DLD1 (cell line): ENCODE data around the gene COLEC12.

Source experiments
- in situ Hi-C: cut with HindIII; loops from 2 replicates; pipeline ENCODE4 v1.10.0; 2017; ENCODE audit warnings: low sequenced_read_pairs

Gene COLEC12

DNA sequence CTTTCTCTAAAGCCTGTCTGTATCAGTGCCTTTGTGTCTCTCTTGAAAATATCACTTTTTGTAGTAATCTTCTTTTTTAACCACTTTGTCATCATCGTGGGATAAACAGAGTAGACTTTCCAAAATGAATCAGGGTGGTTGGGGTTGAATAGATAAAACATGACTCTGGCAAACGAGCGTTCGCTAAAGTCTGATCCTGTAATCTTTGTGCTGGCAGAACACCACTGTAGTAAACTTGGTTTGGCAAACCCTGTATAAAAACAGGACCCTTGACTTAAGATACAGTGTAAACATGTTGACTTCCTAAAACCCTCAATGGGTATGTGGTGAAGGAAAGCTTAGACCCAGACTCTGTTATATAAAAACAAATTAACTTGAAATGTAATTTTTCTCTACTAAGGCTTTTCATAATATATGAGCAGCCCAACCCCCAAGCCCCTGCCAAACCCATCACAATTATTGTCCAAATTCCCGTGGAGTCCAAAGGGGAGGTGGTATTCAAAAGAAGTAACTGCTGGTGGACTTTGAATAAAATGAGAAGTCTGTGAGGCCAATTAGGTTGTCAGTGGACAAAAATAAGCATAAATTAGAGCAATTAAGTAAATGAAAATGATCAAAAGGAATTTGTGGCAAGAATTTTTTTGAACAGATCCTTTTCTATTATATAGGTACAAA lies 52.2 kb downstream of the COLEC12 start:
- in situ Hi-C loops = no loop called here

DNA sequence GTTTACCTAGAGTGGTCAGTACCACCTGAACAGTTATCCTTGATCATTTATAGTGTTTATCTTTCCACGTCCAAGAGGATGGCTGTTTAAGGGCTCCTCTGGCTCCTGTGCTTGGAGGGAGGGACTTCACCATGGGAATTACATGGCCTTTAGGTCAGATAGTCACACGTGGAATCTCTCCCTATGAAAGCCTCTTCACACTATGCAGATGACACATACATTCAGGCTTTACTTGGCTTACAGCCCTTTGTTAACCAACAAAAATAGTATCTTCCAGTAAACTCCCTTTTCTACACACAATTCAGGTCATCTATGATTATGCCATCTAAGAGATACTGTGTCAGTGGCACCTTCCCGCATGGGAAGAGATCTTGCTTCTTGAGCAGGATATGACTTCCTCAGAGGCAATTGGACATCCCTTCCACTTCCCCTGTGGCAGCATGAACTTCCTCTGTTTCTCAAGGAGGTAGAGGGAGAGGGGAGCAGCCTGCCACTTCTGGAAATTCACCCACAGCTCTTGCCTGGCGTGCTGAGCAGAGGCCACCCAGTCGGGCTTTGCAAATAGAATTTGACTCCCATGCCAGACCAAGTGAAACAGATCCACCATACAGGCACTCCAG lies 53.5 kb downstream of the COLEC12 start:
- in situ Hi-C loops = no loop called here

DNA sequence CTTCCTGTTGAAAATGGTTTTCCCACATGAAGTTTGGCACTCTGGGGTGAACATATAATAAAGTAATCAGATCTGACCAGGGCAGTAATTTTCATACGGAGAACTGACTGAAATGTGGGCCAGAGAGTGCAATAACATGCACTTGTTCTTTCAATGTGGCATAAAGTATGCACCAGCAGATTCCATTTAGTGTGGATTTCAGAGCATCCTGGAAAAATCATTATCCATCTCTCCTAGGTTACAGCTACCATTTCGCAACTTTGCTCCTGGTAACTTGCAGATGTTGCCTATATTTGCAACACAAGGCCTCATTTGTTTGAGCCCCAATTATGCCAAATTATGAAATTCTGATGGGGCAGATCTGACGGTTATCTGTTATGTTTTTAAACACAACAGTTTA lies 55.4 kb downstream of the COLEC12 start:
- in situ Hi-C loops = no loop called here

DNA sequence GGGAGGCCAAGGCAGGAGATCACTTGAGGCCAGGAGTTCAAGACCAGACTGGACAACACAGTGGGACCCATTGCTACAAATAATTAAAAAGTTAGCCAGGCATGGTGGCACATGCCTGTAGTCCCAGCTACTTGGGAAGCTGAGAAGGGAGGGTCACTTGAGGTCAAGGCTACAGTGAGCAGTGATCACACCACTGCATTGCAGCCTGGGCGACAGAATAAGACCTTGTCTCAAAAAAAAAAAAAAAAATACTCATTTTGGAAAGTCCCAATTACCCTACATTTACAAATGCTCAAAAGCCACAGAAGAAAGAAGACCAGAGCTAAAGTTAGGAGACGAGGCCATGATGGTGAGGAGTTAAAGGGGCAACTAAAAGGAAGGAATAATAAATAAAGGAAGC lies 61.9 kb downstream of the COLEC12 start:
- in situ Hi-C loops = no loop called here

DNA sequence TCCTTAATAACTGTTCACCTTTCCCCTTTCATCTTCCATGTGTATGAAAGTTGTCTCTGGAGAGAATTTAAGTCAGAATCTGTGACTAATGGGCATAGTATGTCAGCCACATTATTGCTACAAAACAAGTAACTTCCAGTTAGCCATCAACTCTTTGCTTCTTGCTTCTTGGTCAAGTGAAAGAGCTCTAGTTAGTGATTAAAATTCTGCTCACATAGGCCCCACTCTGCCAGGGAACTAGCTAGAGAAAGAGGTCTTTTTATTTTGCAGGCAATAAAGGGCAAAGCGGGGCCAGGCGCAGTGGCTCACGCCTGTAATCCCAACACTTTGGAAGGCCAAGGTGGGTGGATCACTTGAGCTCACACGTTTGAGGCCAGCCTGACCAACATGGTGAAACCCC lies 64.6 kb downstream of the COLEC12 start:
- in situ Hi-C loops = no loop called here

DNA sequence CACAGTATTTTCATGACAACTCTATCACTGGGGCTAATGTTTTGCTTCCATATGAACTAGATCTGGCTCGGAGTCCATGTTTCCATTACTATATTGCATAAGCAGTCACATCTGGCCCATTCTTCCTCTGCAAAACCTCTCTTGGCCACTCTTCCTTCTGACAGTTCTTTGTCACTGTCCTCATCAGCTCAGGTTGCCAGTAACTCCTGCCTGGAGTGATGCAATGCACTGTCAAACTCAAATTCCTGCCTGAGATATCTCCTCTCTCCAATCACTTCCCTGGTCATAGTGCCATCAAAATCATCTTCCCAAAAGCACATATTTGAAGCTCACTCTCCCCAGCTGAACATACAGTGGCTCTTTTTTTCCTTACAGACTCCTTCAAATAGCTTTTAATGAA lies 66.1 kb downstream of the COLEC12 start:
- in situ Hi-C loops = no loop called here

DNA sequence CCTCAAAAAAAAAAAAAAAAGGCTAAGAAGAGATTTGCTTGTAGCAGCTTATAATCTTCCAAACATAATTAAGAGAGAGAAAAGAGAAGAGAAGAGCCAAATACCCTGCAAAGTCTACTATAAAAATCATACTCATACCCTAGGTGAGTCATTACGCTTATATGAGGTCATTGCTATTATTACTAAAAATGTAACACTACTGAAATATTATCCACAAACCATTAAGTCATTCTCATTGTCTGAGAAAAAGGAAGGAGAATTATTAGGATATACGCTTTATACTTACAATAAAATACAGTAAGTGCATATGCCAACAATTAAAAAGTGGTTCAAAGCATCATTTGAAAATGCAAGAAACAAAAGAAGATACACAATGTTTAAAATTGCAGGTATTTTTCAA lies 66.5 kb downstream of the COLEC12 start:
- in situ Hi-C loops = no loop called here

DNA sequence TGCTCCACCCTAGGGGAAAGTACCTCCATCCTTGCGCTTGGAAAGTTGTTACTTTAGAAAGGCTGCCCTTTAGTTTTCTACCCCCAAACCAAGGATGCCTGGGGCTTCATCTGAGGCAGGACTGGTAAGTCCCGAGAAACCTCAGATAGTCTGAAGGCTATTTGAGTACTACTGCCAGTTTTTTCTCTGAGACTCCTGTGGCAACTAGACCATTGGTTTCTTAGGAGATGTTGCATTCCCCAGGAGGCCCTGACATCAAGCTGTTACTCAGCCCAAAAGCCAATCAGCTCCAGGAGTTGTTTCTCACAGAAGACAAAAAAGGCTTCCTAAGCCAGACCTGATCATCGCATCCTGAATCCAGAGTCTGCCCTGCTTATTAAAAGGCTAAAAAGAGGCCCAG lies 67.2 kb downstream of the COLEC12 start:
- in situ Hi-C loops = no loop called here

DNA sequence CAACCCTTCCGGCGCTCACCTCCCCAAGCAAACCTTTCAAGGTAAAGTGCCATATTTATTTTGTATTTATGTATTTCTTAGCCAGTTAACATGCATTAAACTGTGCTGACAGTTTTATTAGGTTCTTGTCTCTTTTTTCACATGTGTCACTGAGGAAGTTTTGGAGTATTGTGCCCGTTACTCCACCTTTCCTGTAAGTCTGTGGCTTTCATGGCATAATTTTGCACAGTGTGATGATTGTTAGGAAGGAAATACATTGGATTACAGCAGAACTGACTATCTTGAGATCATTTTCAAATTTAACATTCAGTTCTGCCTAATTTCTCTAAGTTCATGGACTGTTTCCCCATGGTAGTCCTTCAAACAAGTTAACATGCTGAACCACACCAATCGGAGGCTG lies 67.7 kb downstream of the COLEC12 start:
- in situ Hi-C loops = no loop called here

DNA sequence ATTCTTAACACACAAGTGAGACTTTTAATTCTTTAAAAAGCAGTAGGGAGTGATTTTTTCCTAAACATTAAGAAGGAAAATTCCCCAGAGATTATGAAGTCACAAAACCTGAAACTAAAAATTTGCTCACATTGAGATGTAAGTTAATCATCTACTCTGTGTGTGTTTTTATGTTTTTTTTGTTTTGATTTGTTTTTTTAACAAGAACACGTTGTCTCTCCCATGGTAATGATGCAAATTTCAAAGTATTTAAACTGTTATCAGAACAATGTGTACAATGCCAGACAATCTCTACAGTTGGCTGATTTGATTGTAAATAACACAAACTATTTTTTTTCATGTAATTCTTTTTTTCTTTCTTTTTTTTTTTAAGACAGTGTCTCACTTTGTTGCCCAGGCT lies 71.5 kb downstream of the COLEC12 start:
- in situ Hi-C loops = no loop called here

DNA sequence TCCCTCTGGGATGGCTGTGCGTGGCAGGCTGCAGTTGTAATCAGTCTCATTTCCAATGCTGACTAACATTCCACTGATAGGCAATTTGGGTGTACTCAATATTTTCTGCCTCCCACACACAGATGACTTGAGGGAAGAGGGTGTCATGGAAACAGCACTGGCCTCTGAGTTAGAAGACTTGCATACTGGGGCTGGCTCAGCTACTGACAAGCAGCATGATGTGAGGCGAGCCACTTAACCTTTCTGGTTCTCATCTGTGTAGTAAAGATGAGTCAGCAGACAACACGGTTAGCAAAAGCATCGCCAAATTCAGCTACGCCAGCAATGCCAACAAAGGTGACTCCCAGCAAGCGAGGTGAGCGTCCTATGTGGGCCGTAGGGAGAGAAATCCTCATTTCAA lies 73.5 kb downstream of the COLEC12 start:
- in situ Hi-C loops = no loop called here

DNA sequence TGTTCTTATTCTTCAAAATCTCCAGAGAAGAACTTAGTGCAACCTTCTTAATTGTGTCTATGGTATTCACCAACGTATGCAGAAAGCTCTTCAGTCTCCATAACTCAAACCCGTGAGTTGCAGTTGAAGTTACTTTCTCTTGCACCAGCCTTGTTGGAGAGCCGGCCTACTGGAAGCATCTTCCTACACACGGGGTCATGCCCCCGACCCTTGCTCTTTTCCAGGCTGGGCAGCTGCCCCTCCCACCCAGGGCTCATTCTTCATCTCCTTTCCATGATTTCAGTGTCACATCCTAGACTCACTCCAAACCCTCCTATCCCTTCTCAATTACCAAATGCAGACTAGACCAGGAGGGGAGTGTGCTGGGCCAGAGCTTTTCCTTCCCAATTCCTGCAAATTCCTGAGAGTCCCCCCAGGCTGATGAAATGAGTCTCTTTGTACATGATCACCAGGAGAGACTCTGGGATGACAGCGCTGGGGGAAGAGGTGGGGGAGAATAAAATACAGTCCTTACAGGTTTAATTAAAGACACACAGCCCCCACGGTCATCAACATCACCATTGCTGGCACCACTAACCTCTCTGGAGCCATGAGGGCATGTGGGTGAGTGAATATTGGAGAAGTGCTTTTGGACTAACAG lies 75.3 kb downstream of the COLEC12 start:
- in situ Hi-C loops = no loop called here

DNA sequence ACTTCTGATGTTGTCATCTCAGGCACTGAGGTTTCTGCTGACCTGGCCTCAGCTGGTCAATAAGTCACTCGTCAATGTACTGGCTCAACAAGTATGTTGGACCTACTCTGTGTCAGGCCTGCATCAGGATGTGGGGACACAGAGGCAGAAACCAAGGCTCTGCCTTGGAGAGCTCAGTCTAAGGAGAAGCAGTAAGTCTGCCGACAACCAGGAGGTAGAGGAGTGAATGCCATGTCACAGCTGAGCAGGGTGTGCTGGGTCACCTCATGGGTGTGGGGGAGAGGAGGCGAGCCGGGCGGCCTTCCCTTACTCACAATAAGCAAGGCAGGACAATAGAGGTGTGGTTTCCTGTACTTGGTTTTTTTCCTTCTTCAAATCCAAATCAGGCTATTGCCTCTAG lies 75.8 kb downstream of the COLEC12 start:
- in situ Hi-C loops = no loop called here

DNA sequence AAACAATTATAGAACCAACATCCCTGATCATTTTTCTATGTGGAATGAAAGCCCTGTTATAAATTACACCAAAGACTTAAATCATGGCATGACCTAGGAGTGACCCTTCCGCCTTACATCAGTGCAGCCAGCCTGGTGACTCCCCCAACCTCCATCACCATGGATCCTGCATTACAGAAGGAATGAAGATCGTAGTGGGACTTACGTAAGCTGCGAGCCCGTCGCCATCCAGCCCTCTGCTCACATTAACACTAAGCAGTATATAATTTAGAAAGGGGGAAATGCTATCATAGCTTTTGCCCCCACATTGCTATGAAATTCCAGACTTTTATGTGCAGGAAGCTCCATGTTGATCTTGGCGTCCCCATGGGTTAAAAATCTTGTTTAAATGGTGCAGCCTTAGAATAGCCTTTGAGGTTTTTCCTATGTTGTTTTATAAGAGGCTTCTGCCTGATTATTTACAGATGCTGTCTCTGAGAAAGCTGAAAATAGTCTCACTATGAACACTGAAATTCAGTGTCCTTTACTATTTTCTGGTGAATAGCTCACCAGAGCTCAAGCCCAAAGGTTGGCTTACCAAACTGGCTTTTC lies 76.3 kb downstream of the COLEC12 start:
- in situ Hi-C loops = no loop called here

DNA sequence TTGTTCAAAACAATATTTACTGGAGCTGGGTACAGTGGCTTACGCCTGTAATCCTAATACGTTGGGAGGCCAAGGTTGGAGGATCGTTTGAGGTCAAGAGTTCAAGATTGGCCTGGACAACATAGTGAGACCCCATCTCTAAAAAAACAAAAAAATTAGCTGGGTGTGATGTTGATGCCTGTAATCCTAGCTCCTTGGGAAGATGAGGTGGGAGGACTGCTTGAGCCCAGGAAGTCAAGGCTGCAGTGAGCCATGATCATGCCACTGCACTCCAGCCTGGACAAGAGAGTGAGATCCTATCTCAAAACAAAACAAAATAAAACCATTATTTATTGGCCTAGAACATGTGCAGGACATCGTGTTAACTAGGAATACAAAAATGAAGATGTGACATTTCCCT lies 77.5 kb downstream of the COLEC12 start:
- in situ Hi-C loops = no loop called here

DNA sequence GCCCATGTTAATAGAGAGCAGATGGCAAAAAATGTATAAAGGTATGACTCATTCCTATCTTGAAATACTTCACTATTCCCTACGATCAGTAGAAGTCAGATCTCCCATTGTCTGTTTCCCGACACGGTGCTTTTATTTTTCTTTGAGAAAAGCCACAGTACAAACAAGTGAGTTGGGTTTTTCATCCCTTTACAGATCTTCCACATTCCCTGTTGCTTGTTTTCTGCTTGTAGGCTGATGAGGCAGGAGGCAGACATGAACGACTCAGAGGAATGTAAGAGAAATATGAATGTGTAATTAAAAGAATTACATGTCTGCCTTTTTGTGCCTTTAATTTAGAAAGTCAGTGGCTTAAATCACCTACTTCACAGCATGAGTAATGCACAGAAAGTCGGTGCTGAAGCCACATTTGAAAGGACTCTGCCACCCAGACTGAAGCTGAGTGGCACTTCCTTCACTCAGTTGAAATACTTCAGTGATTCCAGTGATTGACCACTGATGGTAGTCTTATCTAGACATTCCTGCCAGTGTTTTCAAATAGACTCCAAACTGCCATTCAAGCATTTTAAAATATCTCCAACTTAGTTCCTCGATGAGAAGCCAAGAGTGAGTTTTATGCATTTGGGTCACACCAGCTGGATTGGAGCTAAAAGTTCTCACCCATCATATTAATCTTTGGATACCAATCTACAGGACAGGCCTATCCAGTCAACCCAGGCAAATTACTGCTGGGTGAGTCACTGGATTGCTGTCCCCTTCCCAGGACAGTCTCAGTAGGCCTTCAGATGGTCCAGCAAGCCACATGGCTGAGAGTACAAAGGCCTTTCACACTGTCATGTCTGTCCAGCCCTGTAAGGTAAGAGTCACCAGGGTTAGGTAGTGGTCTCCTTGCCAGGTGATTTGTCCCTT lies 79.0 kb downstream of the COLEC12 start:
- in situ Hi-C loops = no loop called here

DNA sequence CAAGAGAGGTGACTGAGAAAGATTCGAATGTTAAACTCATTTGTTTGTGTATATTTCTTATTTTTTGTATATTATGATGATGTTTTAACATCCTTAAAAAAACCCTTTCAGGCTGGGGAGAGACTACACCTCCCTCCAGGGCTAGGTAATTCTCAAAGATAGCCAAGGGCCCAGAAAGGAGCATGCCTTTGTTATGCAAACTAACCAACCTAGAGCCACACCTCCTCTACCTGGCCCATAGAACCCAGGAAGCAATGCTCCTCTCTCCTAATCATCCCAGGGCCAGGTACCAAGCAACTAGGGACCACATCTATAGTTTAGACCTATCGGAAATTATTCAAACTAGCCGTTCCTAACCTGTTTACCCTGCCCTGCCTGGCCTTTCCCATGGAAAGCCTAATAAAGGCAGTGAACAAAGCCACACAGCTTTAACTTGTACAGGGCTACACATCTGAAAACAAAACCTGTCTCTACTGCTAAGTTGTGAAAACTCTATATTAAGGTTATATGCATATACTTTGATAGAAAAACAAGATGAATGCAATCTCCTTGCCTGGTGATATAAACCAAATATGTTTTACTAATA lies 79.7 kb downstream of the COLEC12 start:
- in situ Hi-C loops = no loop called here

DNA sequence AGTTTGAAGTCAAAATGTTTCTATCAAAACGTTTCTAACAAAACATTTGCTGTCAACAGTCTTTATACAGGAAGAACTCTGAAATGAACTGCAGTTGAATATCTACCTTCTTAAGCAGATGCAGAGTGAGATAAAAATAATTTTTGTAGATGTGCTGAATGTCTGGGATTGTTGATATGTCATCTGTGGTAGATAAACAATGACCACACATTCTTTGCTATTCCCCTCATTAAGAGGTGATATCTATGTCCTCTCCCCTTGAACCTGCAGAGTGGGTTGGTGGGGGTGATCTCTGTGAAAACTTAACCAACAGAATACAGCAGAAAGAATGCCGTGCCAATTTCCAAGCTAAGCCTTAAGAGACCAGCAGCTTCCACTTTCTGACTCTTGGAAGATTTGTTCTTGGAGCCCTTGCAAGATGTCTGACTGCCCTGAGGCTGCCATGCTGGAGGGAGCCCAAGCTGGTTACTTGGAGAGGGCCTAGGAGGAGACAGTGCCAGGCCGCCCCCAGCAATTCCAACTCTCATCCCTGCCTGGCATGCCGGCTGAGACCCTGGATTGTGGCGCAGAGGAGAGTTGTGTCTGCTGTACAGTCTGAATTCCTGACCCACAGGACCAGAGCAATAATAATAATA lies 80.8 kb downstream of the COLEC12 start:
- in situ Hi-C loops = no loop called here

DNA sequence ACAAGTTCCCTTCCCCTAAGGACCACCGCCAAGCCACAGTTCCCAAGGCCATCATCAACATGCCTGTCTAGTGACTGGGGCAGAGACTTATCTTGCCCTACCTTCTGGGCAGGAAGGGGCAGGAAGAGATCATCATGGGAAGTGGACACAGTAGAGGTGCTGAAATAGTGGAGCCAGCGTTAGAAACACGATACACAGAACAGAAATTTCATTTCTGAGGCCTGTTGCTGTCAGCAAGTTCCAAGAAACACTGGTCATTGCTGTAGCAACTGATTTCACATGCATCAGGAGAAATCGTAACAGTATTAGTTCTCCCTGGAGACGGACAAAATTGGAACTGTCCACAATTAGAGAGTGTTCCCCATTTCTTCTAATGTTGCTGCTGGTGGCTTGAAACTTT lies 83.0 kb downstream of the COLEC12 start:
- in situ Hi-C loops = no loop called here

DNA sequence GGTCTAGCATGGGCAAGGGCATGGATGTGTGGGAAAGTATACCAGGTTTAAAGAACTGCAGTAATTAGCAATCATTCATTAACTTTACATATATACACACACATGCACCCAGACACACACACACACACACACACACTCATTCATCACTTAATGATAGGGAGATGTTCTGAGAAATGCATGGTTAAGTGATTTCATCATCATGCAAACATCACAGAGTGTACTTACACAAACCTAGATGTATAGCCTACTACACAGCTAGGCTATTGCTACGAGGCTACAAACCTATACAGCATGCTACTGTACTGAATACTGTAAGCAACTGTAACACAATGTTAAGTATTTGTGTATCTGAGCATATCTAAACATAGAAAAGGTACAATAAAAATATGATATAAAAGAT lies 83.6 kb downstream of the COLEC12 start:
- in situ Hi-C loops = no loop called here
